Measurements from ENCODE around the gene CHN2.

GRCh38 chr7:29173458-29173857 is 21.1 kb upstream of the CHN2 start:
- no peak for TF ChIP-seq CTCF (IDR thresholded peaks at IDR 0.05)
- TF ChIP-seq EZH2 (IDR thresholded peaks at IDR 0.05; ENCODE audit: borderline replicate concordance, insufficient read depth, low read depth, low read length, poor library complexity, severe bottlenecking): no peak

All from B cell (primary cell).